Colonic mucosa (tissue), 4 donors: ENCODE measurements around the gene LIM2. TPM values are rescaled to one million over a fixed set of nuclear protein-coding genes. Genes with fewer than 3 reads are reported as not detected.

Experiments
- DNase-seq: peaks from one replicate; pipeline ENCODE4 v3.0.0-alpha.2; 2020
- H3K27ac ChIP-seq: fragments of 200-600 bp; one replicate; pipeline ENCODE4 v1.8.0; 2021
- H3K27me3 ChIP-seq: fragments of 200-600 bp; one replicate; pipeline ENCODE4 v1.8.0; 2021
- H3K36me3 ChIP-seq: fragments of 200-600 bp; one replicate; pipeline ENCODE4 v1.8.0; 2021
- H3K4me1 ChIP-seq: fragments of 200-600 bp; one replicate; pipeline ENCODE4 v1.8.0; 2021; ENCODE audit warnings: mild to moderate bottlenecking
- H3K4me3 ChIP-seq: fragments of 200-600 bp; one replicate; pipeline ENCODE4 v1.8.0; 2021
- H3K9ac ChIP-seq, 2 donors: one replicate each; pipeline ENCODE4 v1.7.0; 2013; ENCODE audit warnings: control low read depth in 2 of 2, low read depth in 2 of 2, low read length in 2 of 2
- H3K9me3 ChIP-seq: fragments of 200-600 bp; one replicate; pipeline ENCODE4 v1.8.0; 2021
- CTCF ChIP-seq: fragments of 200-600 bp; IDR thresholded peaks from one replicate; pipeline ENCODE4 v1.8.0; 2022; ENCODE audit warnings: antibody characterized with exemption, mild to moderate bottlenecking
- intact Hi-C: fragments of 100-400 bp; cut with DNase I; formaldehyde crosslinking; loops from one replicate; pipeline ENCODE4 v1.14.1; 2022
- total RNA-seq, 2 donors: library from RNA; stranded (reverse); fragmentation: NEBNext Ultra II Directional in 1 of 2; extraction: Animal tissue kit (Norgen Biotek cat#: 25700) in 1 of 2; gene quantifications; one replicate each; pipeline ENCODE4 v1.2.1, GENCODE V29; 2021
- donor health status: healthy.
- donor health status: DM: no; HTN: no; CAD: no.
- donor health status: DM: no; HTN: no; CAD: no.

Gene LIM2
- total RNA-seq, 2 donors from 2014 or later = not detected

- Histone ChIP-seq H3K36me3 (peaks cover 4% of the 10 kb centered on the region), H3K27ac (no peak overlapping the region), H3K4me3 (no peak overlapping the region), H3K4me1 (no peaks in the 10 kb centered on the region), H3K9me3 (no peaks in the 10 kb centered on the region), H3K27me3 (no peaks in the 10 kb centered on the region), H3K9ac (no peak overlapping the region)
- no peak for DNase-seq
- no peak for TF ChIP-seq CTCF
- intact Hi-C loops = no loop called here
These were observed 40.4 kb downstream of the LIM2 start for GRCh38 chr19:51347209-51347928.

- no peak for TF ChIP-seq CTCF
- H3K36me3 ChIP-seq = peaks cover 1% of the 10 kb centered on the region
- H3K4me1 ChIP-seq = no peaks in the 10 kb centered on the region
- intact Hi-C loops = no loop called here
- H3K9me3 ChIP-seq = no peaks in the 10 kb centered on the region
- no peak overlapping the region for H3K9ac ChIP-seq
- no peak overlapping the region for H3K27ac ChIP-seq
- DNase-seq = no peak
- no peak overlapping the region for H3K4me3 ChIP-seq
- no peaks in the 10 kb centered on the region for H3K27me3 ChIP-seq
These were observed 41.0 kb downstream of the LIM2 start for GRCh38 chr19:51346742-51347141.

GRCh38 chr19:51345076-51345620 is 42.6 kb downstream of the LIM2 start:
- H3K27ac ChIP-seq = no peak overlapping the region
- H3K27me3 ChIP-seq = no peaks in the 10 kb centered on the region
- H3K9ac ChIP-seq = no peak overlapping the region
- H3K36me3 ChIP-seq = no peaks in the 10 kb centered on the region
- no peaks in the 10 kb centered on the region for H3K9me3 ChIP-seq
- intact Hi-C loops = no loop called here
- no peak for TF ChIP-seq CTCF
- peaks cover 4% of the 10 kb centered on the region for H3K4me1 ChIP-seq
- no peak for DNase-seq
- no peak overlapping the region for H3K4me3 ChIP-seq

GRCh38 chr19:51342631-51343569 is 44.9 kb downstream of the LIM2 start:
- peaks cover 4% of the 10 kb centered on the region for H3K4me1 ChIP-seq
- DNase-seq = no peak
- H3K27ac ChIP-seq = no peak overlapping the region
- no peaks in the 10 kb centered on the region for H3K36me3 ChIP-seq
- intact Hi-C loops = no loop called here
- H3K9me3 ChIP-seq = no peaks in the 10 kb centered on the region
- no peak for TF ChIP-seq CTCF
- H3K9ac ChIP-seq = no peak overlapping the region
- H3K27me3 ChIP-seq = no peaks in the 10 kb centered on the region
- no peak overlapping the region for H3K4me3 ChIP-seq

GRCh38 chr19:51341976-51342580 is 45.7 kb downstream of the LIM2 start, which contains the start of gene VSIG10L:
Gene VSIG10L (minus strand): TSS chr19:51342139. CDS start chr19:51342124, 15 bp downstream.
- Histone ChIP-seq H3K4me3 (no peak within 1 kb of the TSS), H3K27ac (no peak within 1 kb of the TSS), H3K4me1 (peaks cover 4% of the 10 kb centered on the region), H3K36me3 (no peaks in the 10 kb centered on the region), H3K9me3 (no peaks in the 10 kb centered on the region), H3K9ac (no peak within 1 kb of the TSS), H3K27me3 (no peaks in the 10 kb centered on the region)
- no peak for DNase-seq
- intact Hi-C loops = no loop called here
- no peak for TF ChIP-seq CTCF
